Adrenal gland (tissue), 19 donors: ENCODE data around the gene RANBP9. TPM values are rescaled to one million over a fixed set of nuclear protein-coding genes. Genes with fewer than 3 reads are reported as not detected.

Source experiments
- DNase-seq, 7 donors: peaks; one replicate each; pipeline ENCODE4 v3.0.0-alpha.2; 2019 to 2020
- H3K27ac ChIP-seq, 5 donors: fragments of 200-600 bp; sonication (generic) in 4 of 5; 1 replicate in 3 of 5; 2 replicates in 2 of 5; pipeline versions ENCODE4 v1.5.1 to v1.8.0; 2016 to 2020; ENCODE audit warnings: mild to moderate bottlenecking in 1 of 5
- H3K27me3 ChIP-seq: fragments of 200-600 bp; 2 replicates; pipeline ENCODE4 v1.8.0; 2021
- H3K36me3 ChIP-seq, 2 donors: fragments of 200-600 bp; replicated peaks in 1 of 2; 1 replicate in 1 of 2; 2 replicates in 1 of 2; pipeline versions ENCODE4 v1.5.1 to v1.8.0; 2018 to 2022
- H3K4me1 ChIP-seq, 2 donors: fragments of 200-600 bp; replicated peaks in 1 of 2; 1 replicate in 1 of 2; 2 replicates in 1 of 2; pipeline versions ENCODE4 v1.5.1 to v1.8.0; 2018 to 2021
- H3K4me3 ChIP-seq, 4 donors: fragments of 200-600 bp; sonication (generic) in 3 of 4; one replicate each; pipeline ENCODE4 v1.5.1; 2016 to 2018
- H3K9me3 ChIP-seq, 3 donors: fragments of 200-600 bp; sonication (generic) in 1 of 3; replicated peaks in 1 of 3; 1 replicate in 2 of 3; 2 replicates in 1 of 3; pipeline versions ENCODE4 v1.5.1 to v1.8.0; 2016 to 2021
- POLR2A ChIP-seq, 2 donors: fragments of 450-650 bp; IDR thresholded peaks; one replicate each; pipeline ENCODE4 v1.6.1; 2017; ENCODE audit warnings: antibody characterized with exemption in 2 of 2, mild to moderate bottlenecking in 2 of 2, moderate library complexity in 1 of 2
- WGBS, 4 donors: extraction: QIAGEN DNeasy Blood & Tissue Kit in 2 of 4; methylation state at CpG; one replicate each; pipeline versions ENCODE4 v1.1.5 to v1.1.7; 2013 to 2017; 5-methylcytosine and 5-hydroxymethylcytosine counted together
- intact Hi-C, 2 donors: fragments of 100-400 bp; cut with DNase I; formaldehyde crosslinking; loops; one replicate each; pipeline versions ENCODE4 v1.14.1 to v1.15.0; 2022 to 2023
- long read RNA-seq, 10 donors: library from polyadenylated mRNA in 3 of 10; unstranded in 2 of 10; stranded (forward) in 1 of 10; transcript quantifications; one replicate each; pipeline ENCODE4 v2.0.0 and lab custom pipeline, GENCODE V29; 2021 to 2026
- polyA plus RNA-seq, 3 donors: library from polyadenylated mRNA; stranded (reverse); fragments of 200-250 nt in 2 of 3; fragments of 350-450 nt in 1 of 3; fragmentation: Illumina TruSeq in 1 of 3; extraction: RNeasy Lipid Tissue Mini Kit (QIAGEN cat#74804) in 1 of 3; gene quantifications; one replicate each; pipeline ENCODE4 v1.2.3, GENCODE V29; 2013 to 2014
- total RNA-seq, 9 donors: library from RNA; depleted of rRNA in 4 of 9; stranded (reverse); fragments of >200 nt in 4 of 9; fragments of 120-200 nt in 1 of 9; fragmentation: NEBNext Ultra II Directional in 1 of 9; extraction: Animal tissue kit (Norgen Biotek cat#: 25700) in 1 of 9; gene quantifications; one replicate each; pipeline versions ENCODE4 v1.1.0 to v1.2.4, GENCODE V29; 2013 to 2023
- TF ChIP-seq, protein P1 (sequence below), 6 experiments: fragments of 450-650 bp in 4 of 6; fragments of 200-600 bp in 2 of 6; sonication (generic) in 1 of 6; IDR thresholded peaks; 1 replicate in 5 of 6; 2 replicates in 1 of 6; pipeline versions ENCODE4 v1.5.1 to v1.8.0; 2016 to 2021; ENCODE audit warnings: antibody characterized with exemption in 6 of 6, mild to moderate bottlenecking in 2 of 6, moderate library complexity in 1 of 6
- donor health status: healthy with polysubstance abuse.
- donor health status: Bipolar disorder and iron deficiency.
- donor health status: DM: yes; HTN: yes; CAD: no.
- donor health status: DM: no; HTN: no; CAD: no.
- donor health status: DM: no; HTN: no; CAD: no.
- donor health status: DM: yes; HTN: yes; CAD: no.

The RANBP9 gene
- 10 to 100 TPM; 30.8 to 63.1 (median 38.7) TPM for total RNA-seq
- 10 to 100 TPM; 20.1 to 57.7 (median 26.4) TPM for polyA plus RNA-seq
- long read RNA-seq, donor 1, partial matches to known transcripts, result 0 of 6 reads
- long read RNA-seq, donor 1, other reads (novel, unspliced or antisense), result 0 of 6 reads
- long read RNA-seq, donor 2, partial matches to known transcripts, result 0 of 2 reads
- long read RNA-seq, donor 2, other reads (novel, unspliced or antisense), result 0 of 2 reads
- long read RNA-seq, donor 3, partial matches to known transcripts, result 0 of 2 reads
- long read RNA-seq, donor 3, other reads (novel, unspliced or antisense), result 0 of 2 reads
- long read RNA-seq, donor 4, partial matches to known transcripts, result 4 of 11 reads
- long read RNA-seq, donor 4, other reads (novel, unspliced or antisense), result 6 of 11 reads
- long read RNA-seq, donor 5, transcript RANBP9-201 (14 exons, 3,113 nt), result major isoform, 18 of 45 reads
- long read RNA-seq, donor 5, partial matches to known transcripts, result 3 of 45 reads
- long read RNA-seq, donor 5, other reads (novel, unspliced or antisense), result 24 of 45 reads
- long read RNA-seq, donor 6, partial matches to known transcripts, result 0 of 4 reads
- long read RNA-seq, donor 6, other reads (novel, unspliced or antisense), result 4 of 4 reads
- long read RNA-seq, donor 7, partial matches to known transcripts, result 0 of 6 reads
- long read RNA-seq, donor 7, other reads (novel, unspliced or antisense), result 0 of 6 reads
- long read RNA-seq, donor 8, transcript RANBP9-201 (14 exons, 3,113 nt), result major isoform, 9 of 15 reads
- long read RNA-seq, donor 8, partial matches to known transcripts, result 0 of 15 reads
- long read RNA-seq, donor 8, other reads (novel, unspliced or antisense), result 5 of 15 reads
- long read RNA-seq, donor 9, transcript RANBP9-201 (14 exons, 3,113 nt), result major isoform, 5 of 42 reads
- long read RNA-seq, donor 9, partial matches to known transcripts, result 35 of 42 reads
- long read RNA-seq, donor 9, other reads (novel, unspliced or antisense), result 0 of 42 reads
- long read RNA-seq, donor 10, partial matches to known transcripts, result 0 of 2 reads
- long read RNA-seq, donor 10, other reads (novel, unspliced or antisense), result 0 of 2 reads

GRCh38 chr6:13711733-13712598, at the start of gene RANBP9:
TSS of gene RANBP9 (minus strand) at chr6:13711835. CDS start at chr6:13711505, 330 bp downstream.
- H3K9me3 ChIP-seq, result no peaks in the 10 kb centered on the region
- H3K27me3 ChIP-seq, result no peaks in the 10 kb centered on the region
- WGBS, 4 donors, result 0 to 1% (median 0%) methylated on average over 19 to 98 of the region's 102 CpGs
- no peaks in the 10 kb centered on the region for H3K36me3 ChIP-seq
- peak within 1 kb of the TSS; percentile 64 to 95 (median 93) for H3K27ac ChIP-seq
- TF ChIP-seq POLR2A (IDR thresholded peaks at IDR 0.05), result peak; percentile 6 to 78
- TF ChIP-seq, protein P1, sequence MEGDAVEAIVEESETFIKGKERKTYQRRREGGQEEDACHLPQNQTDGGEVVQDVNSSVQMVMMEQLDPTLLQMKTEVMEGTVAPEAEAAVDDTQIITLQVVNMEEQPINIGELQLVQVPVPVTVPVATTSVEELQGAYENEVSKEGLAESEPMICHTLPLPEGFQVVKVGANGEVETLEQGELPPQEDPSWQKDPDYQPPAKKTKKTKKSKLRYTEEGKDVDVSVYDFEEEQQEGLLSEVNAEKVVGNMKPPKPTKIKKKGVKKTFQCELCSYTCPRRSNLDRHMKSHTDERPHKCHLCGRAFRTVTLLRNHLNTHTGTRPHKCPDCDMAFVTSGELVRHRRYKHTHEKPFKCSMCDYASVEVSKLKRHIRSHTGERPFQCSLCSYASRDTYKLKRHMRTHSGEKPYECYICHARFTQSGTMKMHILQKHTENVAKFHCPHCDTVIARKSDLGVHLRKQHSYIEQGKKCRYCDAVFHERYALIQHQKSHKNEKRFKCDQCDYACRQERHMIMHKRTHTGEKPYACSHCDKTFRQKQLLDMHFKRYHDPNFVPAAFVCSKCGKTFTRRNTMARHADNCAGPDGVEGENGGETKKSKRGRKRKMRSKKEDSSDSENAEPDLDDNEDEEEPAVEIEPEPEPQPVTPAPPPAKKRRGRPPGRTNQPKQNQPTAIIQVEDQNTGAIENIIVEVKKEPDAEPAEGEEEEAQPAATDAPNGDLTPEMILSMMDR (IDR thresholded peaks at IDR 0.05), result peak in 1 of 6 experiments; percentile 2
- intact Hi-C loops, result loop anchor here (5.0 kb wide), 2 partner anchors 90 to 95 kb away; partner anchors contain the start of gene NOL7 (in 1 of the 2)
- DNase-seq, result peak; percentile 85 to 92 (median 88)
- peaks cover 16 to 20% of the 10 kb centered on the region in 2 donors for H3K4me1 ChIP-seq
- peak within 1 kb of the TSS; percentile 88 to 93 (median 90) for H3K4me3 ChIP-seq

DNA sequence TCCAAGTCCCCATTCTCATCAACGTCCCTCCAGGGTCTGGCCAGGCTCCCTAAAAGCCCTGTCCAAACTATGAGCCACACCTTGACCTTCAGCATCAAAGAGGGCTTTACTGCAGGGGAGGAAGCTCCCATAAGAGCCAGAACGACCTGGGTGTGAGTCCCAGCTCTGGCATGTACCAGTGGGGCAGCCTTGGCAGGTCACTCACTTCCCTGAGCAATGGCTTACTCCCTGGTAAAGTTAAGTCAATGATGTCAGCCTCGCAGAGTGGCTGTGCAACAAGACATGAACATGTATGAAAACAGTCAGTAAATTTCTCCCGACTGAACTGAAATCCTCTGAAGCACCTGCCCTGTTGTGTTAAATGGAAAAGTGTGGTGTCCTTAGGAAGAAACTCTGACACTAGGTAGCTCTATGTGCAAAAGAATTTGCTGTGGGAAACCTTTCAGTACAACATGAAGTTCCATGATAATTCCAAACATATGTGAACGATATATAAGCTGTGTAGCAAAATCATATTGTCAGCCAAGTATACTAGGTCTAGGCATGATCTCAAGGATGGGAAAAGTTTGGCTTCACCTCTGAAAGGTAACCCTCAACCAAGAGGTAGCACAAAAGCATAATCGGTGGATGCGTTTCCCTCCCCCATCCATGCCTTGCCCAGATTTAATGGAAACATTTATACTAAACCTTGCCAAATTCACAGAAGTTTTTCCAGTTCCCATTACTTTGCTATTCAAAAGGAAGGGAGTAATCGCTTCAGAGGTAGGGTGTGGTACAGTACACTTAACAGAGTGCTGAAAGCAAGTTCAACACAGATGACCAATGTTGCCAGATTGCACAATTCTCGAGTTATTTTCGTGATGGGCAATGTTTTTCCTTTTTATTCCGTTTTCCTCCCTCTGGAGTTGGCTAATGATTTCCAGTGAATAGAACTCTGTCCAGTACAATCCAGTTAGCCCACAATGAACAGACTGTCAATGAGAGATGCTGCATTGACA, 49.0 kb upstream of the RANBP9 start:
- no peaks in the 10 kb centered on the region for H3K36me3 ChIP-seq
- TF ChIP-seq, protein P1 (IDR thresholded peaks at IDR 0.05), result no peak
- TF ChIP-seq POLR2A (IDR thresholded peaks at IDR 0.05), result no peak
- DNase-seq, result no peak
- 62 to 73% (median 66%) methylated on average over 10 to 11 of the region's 11 CpGs for WGBS, 4 donors
- H3K9me3 ChIP-seq, result no peaks in the 10 kb centered on the region
- intact Hi-C loops, result no loop called here
- H3K27ac ChIP-seq, result no peak overlapping the region
- no peaks in the 10 kb centered on the region for H3K4me1 ChIP-seq
- no peak overlapping the region for H3K4me3 ChIP-seq
- no peaks in the 10 kb centered on the region for H3K27me3 ChIP-seq

- no peak for DNase-seq
- no peak for TF ChIP-seq POLR2A (IDR thresholded peaks at IDR 0.05)
- TF ChIP-seq, protein P1 (IDR thresholded peaks at IDR 0.05), result no peak
- H3K9me3 ChIP-seq, result no peaks in the 10 kb centered on the region
- H3K4me1 ChIP-seq, result no peaks in the 10 kb centered on the region
- H3K4me3 ChIP-seq, result no peak overlapping the region
- WGBS, 4 donors, result 91 to 94% (median 94%) methylated on average over 2 to 6 of the region's 6 CpGs
- no peaks in the 10 kb centered on the region for H3K36me3 ChIP-seq
- H3K27me3 ChIP-seq, result no peaks in the 10 kb centered on the region
- H3K27ac ChIP-seq, result no peak overlapping the region
- intact Hi-C loops, result no loop called here
Measured at GRCh38 chr6:13759025-13759424, 47.4 kb upstream of the RANBP9 start.
